ENCODE data around the gene SMURF1.

GRCh38 chr7:99098286-99098823, 45.6 kb downstream of the SMURF1 start:
- no peak for TF ChIP-seq EP300 (IDR thresholded peaks at IDR 0.05)
- no peak for TF ChIP-seq POLR2A (IDR thresholded peaks at IDR 0.05)
